PC-3 (cell line): ENCODE measurements around the gene FES. TPM values are rescaled to one million over a fixed set of nuclear protein-coding genes. Genes with fewer than 3 reads are reported as not detected.

Experiments
- ATAC-seq: fragments of 200-7000 bp; cut with Tn5 transposase; 2 replicates; pipeline ENCODE4 v1.9.1; 2020; ENCODE audit warnings: mild to moderate bottlenecking, moderate library complexity
- BruUV-seq: library from RNA; stranded (reverse); fragments of 400-500 nt; replicated peaks from 2 replicates; lab custom pipeline; 2021; lab: Mats Ljungman, UMichigan
- CTCF ChIA-PET: fragments of 300-600 bp; sonication (Branson Sonifier 250); formaldehyde crosslinking; loops from one replicate; lab custom pipeline; 2022; ENCODE audit warnings: antibody characterized with exemption; lab: Charles Lee
- POLR2A ChIA-PET: fragments of 300-600 bp; sonication (Branson Sonifier 250); formaldehyde crosslinking; loops from one replicate; lab custom pipeline; 2022; ENCODE audit warnings: antibody characterized with exemption; ENCODE audit not compliant: unreplicated experiment; lab: Charles Lee
- DNase-seq: peaks from one replicate; pipeline ENCODE4 v3.0.0-alpha.2; 2015
- H2AFZ ChIP-seq: fragments of 300-600 bp; sonication (generic); 2 replicates; pipeline ENCODE4 v1.6.0; 2016; ENCODE audit warnings: antibody characterized with exemption, low read length
- H3F3A ChIP-seq: fragments of 300-600 bp; sonication (generic); one replicate; pipeline ENCODE4 v1.6.0; 2017; ENCODE audit warnings: antibody characterized with exemption, low read length, control low read depth, mild to moderate bottlenecking; ENCODE audit not compliant: unreplicated experiment
- H3K27ac ChIP-seq: fragments of 300-600 bp; sonication (generic); 2 replicates; pipeline ENCODE4 v1.5.1; 2016; ENCODE audit warnings: mild to moderate bottlenecking, low read length
- H3K27me3 ChIP-seq: fragments of 300-600 bp; sonication (generic); 2 replicates; pipeline ENCODE4 v1.6.1; 2016; ENCODE audit warnings: low read length, mixed read lengths
- H3K36me3 ChIP-seq: fragments of 300-600 bp; sonication (generic); 2 replicates; pipeline ENCODE4 v1.6.1; 2016; ENCODE audit warnings: low read depth, mixed run types, low read length, mixed read lengths
- H3K4me1 ChIP-seq: fragments of 300-600 bp; sonication (generic); 2 replicates; pipeline ENCODE4 v1.5.1; 2016; ENCODE audit warnings: low read length; ENCODE audit not compliant: insufficient read depth
- H3K4me2 ChIP-seq: fragments of 300-600 bp; sonication (generic); 2 replicates; pipeline ENCODE4 v1.6.0; 2016; ENCODE audit warnings: low read length
- H3K4me3 ChIP-seq: fragments of 300-600 bp; sonication (generic); 2 replicates; pipeline ENCODE4 v1.5.1; 2016; ENCODE audit warnings: mild to moderate bottlenecking, low read length, mixed read lengths
- H3K79me2 ChIP-seq: fragments of 300-600 bp; sonication (generic); 2 replicates; pipeline ENCODE4 v1.6.1; 2017; ENCODE audit warnings: low read length, mixed read lengths
- H3K9ac ChIP-seq: fragments of 300-600 bp; sonication (generic); 2 replicates; pipeline ENCODE4 v1.6.0; 2016; ENCODE audit warnings: mild to moderate bottlenecking, low read length
- H3K9me2 ChIP-seq: fragments of 300-600 bp; sonication (generic); replicated peaks from 2 replicates; pipeline ENCODE4 v1.6.1; 2016; ENCODE audit warnings: mixed run types, low read length, mixed read lengths
- H3K9me3 ChIP-seq: fragments of 300-600 bp; sonication (generic); 2 replicates; pipeline ENCODE4 v1.6.1; 2016; ENCODE audit warnings: low read length, mixed read lengths
- H4K20me1 ChIP-seq: fragments of 300-600 bp; sonication (generic); 2 replicates; pipeline ENCODE4 v1.6.1; 2016; ENCODE audit warnings: low read length, mixed read lengths
- CTCF ChIP-seq: fragments of 300-600 bp; sonication (generic); conservative IDR thresholded peaks from 2 replicates; pipeline ENCODE4 v1.5.1; 2017; ENCODE audit warnings: antibody characterized with exemption, low read depth, mild to moderate bottlenecking, low read length
- EZH2 ChIP-seq: fragments of 300-600 bp; sonication (generic); IDR thresholded peaks from one replicate; pipeline ENCODE4 v1.6.1; 2017; ENCODE audit warnings: antibody characterized with exemption, mild to moderate bottlenecking, low read length; ENCODE audit not compliant: unreplicated experiment
- EZH2phosphoT487 ChIP-seq: fragments of 300-600 bp; sonication (generic); IDR thresholded peaks from 2 replicates; pipeline ENCODE4 v1.6.1; 2018; ENCODE audit warnings: mild to moderate bottlenecking, antibody characterized with exemption, low read length, borderline replicate concordance
- intact Hi-C: fragments of 100-400 bp; cut with micrococcal nuclease; formaldehyde crosslinking; loops from 2 replicates; pipeline ENCODE4 v1.9.0; 2023
- total RNA-seq: library from RNA; depleted of rRNA; stranded (reverse); fragments of >200 nt; gene quantifications from 2 replicates; pipeline ENCODE4 v1.2.3, GENCODE V29; 2014

Gene FES
- total RNA-seq, 1 experiment from 2014 or later, result 2.8 TPM

DNA sequence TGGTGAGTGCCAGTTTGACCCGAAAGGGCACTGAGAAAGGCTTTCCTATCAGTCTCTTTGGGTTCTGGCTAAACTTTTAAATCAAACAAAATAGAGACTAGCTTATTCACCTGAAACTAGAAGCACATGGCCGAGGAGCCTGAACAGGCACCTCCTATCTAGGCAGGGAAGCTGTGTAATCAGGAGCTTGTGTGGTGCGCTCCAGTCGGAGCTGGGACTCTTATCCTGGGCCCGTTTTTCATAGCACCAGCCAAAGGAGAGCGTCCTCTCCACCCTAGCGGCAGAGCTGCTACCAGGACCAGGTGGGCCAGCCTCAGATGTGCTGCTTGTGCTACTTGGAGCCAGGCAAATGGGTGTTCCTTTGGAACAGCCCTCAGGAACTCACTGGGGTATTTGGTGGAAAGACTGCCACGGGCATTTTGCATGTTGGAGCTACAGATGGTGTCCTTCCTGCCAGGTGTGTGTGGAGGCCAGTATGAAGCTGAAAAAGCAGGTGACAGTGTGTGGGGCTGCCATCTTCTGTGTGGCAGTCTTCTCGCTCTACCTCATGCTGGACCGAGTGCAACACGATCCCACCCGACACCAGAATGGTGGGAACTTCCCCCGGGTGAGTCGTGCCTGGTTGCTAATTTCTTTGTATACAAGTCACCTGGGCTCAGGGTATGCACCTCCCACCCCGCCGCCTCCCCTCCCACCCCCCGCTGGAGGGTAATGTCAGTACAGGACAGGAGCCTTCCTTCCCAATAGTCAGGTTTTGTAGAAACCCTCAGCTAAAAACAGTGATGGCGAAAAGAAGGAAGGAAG is 19.6 kb downstream of the FES start:
- H3K36me3 ChIP-seq, result peaks cover 11% of the 10 kb centered on the region
- peak; percentile 60 for DNase-seq
- ATAC-seq, result peak; percentile 36
- no peaks in the 10 kb centered on the region for H3K9me2 ChIP-seq
- POLR2A ChIA-PET, result interaction anchor here (0.6 kb wide), 1 partner anchor 28 kb away, joined by 3 read pairs; no protein-coding TSS in a partner anchor
- peaks cover 16% of the 10 kb centered on the region; the same call in 1 of the 2 replicates for H3K79me2 ChIP-seq
- no peaks in the 10 kb centered on the region for H3K9me3 ChIP-seq
- H2AFZ ChIP-seq, result peak overlapping the region; percentile 90
- H3K27ac ChIP-seq, result no peak overlapping the region
- TSS peak; percentile 47 for BruUV-seq
- CTCF ChIA-PET, result interaction anchor here (0.6 to 0.7 kb wide), 2 partner anchors 28 to 32 kb away, joined by 3 read pairs; no protein-coding TSS in a partner anchor
- peak overlapping the region; percentile 94 for H3K4me2 ChIP-seq
- H3K9ac ChIP-seq, result peak overlapping the region; percentile 61
- intact Hi-C loops, result loop anchor here (2.0 kb wide), 1 partner anchor 27 kb away; no protein-coding TSS in a partner anchor
- H3F3A ChIP-seq, result no peaks in the 10 kb centered on the region
- no peaks in the 10 kb centered on the region for H3K27me3 ChIP-seq
- TF ChIP-seq CTCF, result peak; percentile 34; the same call in 1 of the 2 replicates
- TF ChIP-seq EZH2, result no peak
- H3K4me1 ChIP-seq, result peaks cover 13% of the 10 kb centered on the region
- peak overlapping the region; percentile 84 for H3K4me3 ChIP-seq
- H4K20me1 ChIP-seq, result no peaks in the 10 kb centered on the region

- POLR2A ChIA-PET, result no interaction called here
- H3K9ac ChIP-seq, result no peak overlapping the region
- H2AFZ ChIP-seq, result no peak overlapping the region
- intact Hi-C loops, result no loop called here
- CTCF ChIA-PET, result no interaction called here
- H3K27me3 ChIP-seq, result no peaks in the 10 kb centered on the region
- no peaks in the 10 kb centered on the region for H3F3A ChIP-seq
- H3K4me3 ChIP-seq, result no peak overlapping the region
- ATAC-seq (no peak), DNase-seq (no peak)
- H3K79me2 ChIP-seq, result peaks cover 16% of the 10 kb centered on the region; the same call in 1 of the 2 replicates
- no peaks in the 10 kb centered on the region for H3K9me2 ChIP-seq
- BruUV-seq, result no TSS peak
- H3K27ac ChIP-seq, result no peak overlapping the region
- peaks cover 13% of the 10 kb centered on the region for H3K4me1 ChIP-seq
- TF ChIP-seq CTCF (no peak), EZH2phosphoT487 (no peak)
- H3K4me2 ChIP-seq, result no peak overlapping the region
- no peaks in the 10 kb centered on the region for H4K20me1 ChIP-seq
- no peaks in the 10 kb centered on the region for H3K9me3 ChIP-seq
- H3K36me3 ChIP-seq, result peaks cover 11% of the 10 kb centered on the region
These were observed 20.4 kb downstream of the FES start for GRCh38 chr15:90904746-90905145.
